Ovary (tissue), 9 donors: Measurements from ENCODE around the gene MEF2C. TPM values are rescaled to one million over a fixed set of nuclear protein-coding genes. Genes with fewer than 3 reads are reported as not detected.

Source experiments
- DNase-seq, 5 donors: peaks; one replicate each; pipeline ENCODE4 v3.0.0-alpha.2; 2019 to 2020
- H3K27ac ChIP-seq, 2 donors: fragments of 200-600 bp; one replicate each; pipeline versions ENCODE4 v1.5.1 to v1.8.0; 2019 to 2022
- H3K27me3 ChIP-seq: fragments of 200-600 bp; one replicate; pipeline ENCODE4 v1.8.0; 2022
- H3K36me3 ChIP-seq: fragments of 200-600 bp; sonication (generic); one replicate; pipeline ENCODE4 v1.5.1; 2019
- H3K4me1 ChIP-seq: one replicate; pipeline ENCODE4 v1.8.1; 2013; ENCODE audit warnings: mild to moderate bottlenecking, moderate library complexity; ENCODE audit not compliant: insufficient read depth
- H3K4me3 ChIP-seq: fragments of 200-600 bp; sonication (generic); one replicate; pipeline ENCODE4 v1.5.1; 2017
- H3K9me3 ChIP-seq, 2 donors: fragments of 200-600 bp in 1 of 2; sonication (generic) in 1 of 2; one replicate each; pipeline versions ENCODE4 v1.5.1 to v1.8.1; 2013 to 2019; ENCODE audit warnings: mild to moderate bottlenecking in 1 of 2, moderate library complexity in 1 of 2
- CTCF ChIP-seq, 3 donors: fragments of 450-650 bp in 2 of 3; fragments of 200-600 bp in 1 of 3; IDR thresholded peaks; one replicate each; pipeline versions ENCODE4 v1.5.1 to v1.8.0; 2016 to 2022; ENCODE audit warnings: antibody characterized with exemption in 3 of 3, mild to moderate bottlenecking in 1 of 3
- EP300 ChIP-seq: sonication (generic); formaldehyde crosslinking; IDR thresholded peaks from one replicate; pipeline ENCODE4 v1.6.1; 2017; ENCODE audit warnings: antibody characterized with exemption
- POLR2A ChIP-seq: fragments of 450-650 bp; IDR thresholded peaks from one replicate; pipeline ENCODE4 v1.6.1; 2017; ENCODE audit warnings: antibody characterized with exemption, mild to moderate bottlenecking, moderate library complexity
- WGBS, 3 donors: extraction: QIAGEN DNeasy Blood & Tissue Kit in 1 of 3; methylation state at CpG; one replicate each; pipeline versions ENCODE4 v1.1.5 to v1.1.7; 2013 to 2017; 5-methylcytosine and 5-hydroxymethylcytosine counted together
- intact Hi-C, 4 donors: fragments of 100-400 bp; cut with DNase I; formaldehyde crosslinking; loops; one replicate each; pipeline versions ENCODE4 v1.11.0 to v1.15.1; 2022 to 2023
- polyA plus RNA-seq, 2 donors: library from polyadenylated mRNA; stranded (reverse); fragments of 200-250 nt in 1 of 2; fragments of 350-450 nt in 1 of 2; fragmentation: Illumina TruSeq in 1 of 2; extraction: RNeasy Lipid Tissue Mini Kit (QIAGEN cat#74804) in 1 of 2; gene quantifications; one replicate each; pipeline ENCODE4 v1.2.3, GENCODE V29; 2013 to 2014
- total RNA-seq, 7 donors: library from RNA; depleted of rRNA in 2 of 7; stranded (reverse); fragments of >200 nt in 2 of 7; fragmentation: NEBNext Ultra II Directional in 3 of 7; extraction: Animal tissue kit (Norgen Biotek cat#: 25700) in 3 of 7; gene quantifications; one replicate each; pipeline versions ENCODE4 v1.1.0 to v1.2.4, GENCODE V29; 2016 to 2023
- donor health status: DM: no; HTN: no; CAD: no; lungs with moderate emphysema.
- donor health status: DM: no; HTN: no; CAD: no.
- donor health status: Bipolar disorder and iron deficiency.
- donor health status: DM: yes; HTN: yes; CAD: no.
- donor health status: DM: no; HTN: no; CAD: no.
- donor health status: DM: yes; HTN: yes; CAD: no.

The MEF2C gene
- total and polyA plus RNA-seq, 9 donors, result 27.2 to 91.4 (median 73.8) TPM

- H3K27ac ChIP-seq, result no peak overlapping the region
- H3K36me3 ChIP-seq, result no peaks in the 10 kb centered on the region
- H3K9me3 ChIP-seq, result no peaks in the 10 kb centered on the region
- no peak overlapping the region for H3K4me3 ChIP-seq
- H3K4me1 ChIP-seq, result no peaks in the 10 kb centered on the region
- DNase-seq, result no peak
- TF ChIP-seq CTCF (IDR thresholded peaks at IDR 0.05), result no peak
- no peak for TF ChIP-seq EP300
- no peak for TF ChIP-seq POLR2A
- intact Hi-C loops, result no loop called here
- H3K27me3 ChIP-seq, result no peaks in the 10 kb centered on the region
- 81 to 92% (median 81%) methylated on average over 4 of the region's 4 CpGs for WGBS, 3 donors
These were observed 64.7 kb downstream of the MEF2C start for GRCh38 chr5:88818296-88818695.

- DNase-seq, result no peak
- H3K27ac ChIP-seq, result no peak overlapping the region
- WGBS, 3 donors, result 82 to 91% (median 85%) methylated on average over 2 of the region's 2 CpGs
- TF ChIP-seq EP300, result no peak
- no peak for TF ChIP-seq POLR2A
- no peak for TF ChIP-seq CTCF (IDR thresholded peaks at IDR 0.05)
- no peaks in the 10 kb centered on the region for H3K9me3 ChIP-seq
- H3K27me3 ChIP-seq, result no peaks in the 10 kb centered on the region
- no peaks in the 10 kb centered on the region for H3K36me3 ChIP-seq
- no peaks in the 10 kb centered on the region for H3K4me1 ChIP-seq
- intact Hi-C loops, result no loop called here
- no peak overlapping the region for H3K4me3 ChIP-seq
These were observed 66.8 kb downstream of the MEF2C start for GRCh38 chr5:88816195-88816594.

- no peak for TF ChIP-seq EP300
- H3K4me3 ChIP-seq, result no peak overlapping the region
- no peaks in the 10 kb centered on the region for H3K4me1 ChIP-seq
- no peaks in the 10 kb centered on the region for H3K27me3 ChIP-seq
- H3K9me3 ChIP-seq, result no peaks in the 10 kb centered on the region
- no peak overlapping the region for H3K27ac ChIP-seq
- H3K36me3 ChIP-seq, result no peaks in the 10 kb centered on the region
- intact Hi-C loops, result no loop called here
- no peak for DNase-seq
These were observed 67.8 kb downstream of the MEF2C start for GRCh38 chr5:88815050-88815789.

GRCh38 chr5:88813805-88814575 is 69.0 kb downstream of the MEF2C start:
- no peak for TF ChIP-seq EP300
- no peak for TF ChIP-seq CTCF (IDR thresholded peaks at IDR 0.05)
- TF ChIP-seq POLR2A, result no peak
- WGBS, 3 donors, result 88 to 91% (median 89%) methylated on average over 17 of the region's 17 CpGs
- Histone ChIP-seq H3K27me3 (no peaks in the 10 kb centered on the region), H3K9me3 (no peaks in the 10 kb centered on the region), H3K27ac (no peak overlapping the region), H3K4me1 (no peaks in the 10 kb centered on the region), H3K36me3 (no peaks in the 10 kb centered on the region), H3K4me3 (no peak overlapping the region)
- intact Hi-C loops, result no loop called here
- no peak for DNase-seq

GRCh38 chr5:88813244-88813643 is 69.7 kb downstream of the MEF2C start:
- intact Hi-C loops, result no loop called here
- no peaks in the 10 kb centered on the region for H3K4me1 ChIP-seq
- no peak overlapping the region for H3K27ac ChIP-seq
- WGBS, 3 donors, result 85 to 88% (median 88%) methylated on average over 1 of the region's 1 CpG
- no peaks in the 10 kb centered on the region for H3K27me3 ChIP-seq
- no peaks in the 10 kb centered on the region for H3K9me3 ChIP-seq
- no peaks in the 10 kb centered on the region for H3K36me3 ChIP-seq
- no peak for TF ChIP-seq EP300
- no peak for TF ChIP-seq CTCF (IDR thresholded peaks at IDR 0.05)
- TF ChIP-seq POLR2A, result no peak
- H3K4me3 ChIP-seq, result no peak overlapping the region
- DNase-seq, result no peak
